B cell (primary cell): ENCODE measurements around the gene CHD1L. TPM values are rescaled to one million over a fixed set of nuclear protein-coding genes. Genes with fewer than 3 reads are reported as not detected.

ENCODE experiments used
- ATAC-seq: fragments of 200-7000 bp; cut with Tn5 transposase; one replicate; pipeline ENCODE4 v1.10.0; 2021; ENCODE audit warnings: low read depth, mild to moderate bottlenecking, moderate number of reproducible peaks, moderate library complexity
- CTCF ChIA-PET: fragments of 350-600 bp; sonication (Branson Sonifier 250); formaldehyde crosslinking; loops from one replicate; lab custom pipeline; 2021; ENCODE audit warnings: antibody characterized with exemption, inconsistent platforms; lab: Charles Lee
- POLR2A ChIA-PET: fragments of 350-600 bp; sonication (Branson Sonifier 250); formaldehyde crosslinking; loops from one replicate; lab custom pipeline; 2021; ENCODE audit warnings: antibody characterized with exemption; lab: Charles Lee
- DNase-seq: peaks from one replicate; pipeline ENCODE4 v3.0.0; 2013
- H2AFZ ChIP-seq: 2 replicates; pipeline ENCODE4 v1.6.1; 2012; ENCODE audit warnings: mild to moderate bottlenecking, low read depth, low read length; ENCODE audit not compliant: insufficient read depth, poor library complexity, severe bottlenecking
- H3K27ac ChIP-seq, 2 donors: 1 replicate in 1 of 2; 2 replicates in 1 of 2; pipeline ENCODE4 v1.5.1; 2012 to 2013; ENCODE audit warnings: low read length in 2 of 2, mild to moderate bottlenecking in 2 of 2, moderate library complexity in 1 of 2
- H3K27me3 ChIP-seq, 4 experiments: fragments of 200-600 bp in 1 of 4; sonication (generic) in 1 of 4; replicated peaks in 1 of 4; 1 replicate in 2 of 4; 2 replicates in 2 of 4; pipeline versions ENCODE4 v1.6.1 to v1.7.0; 2013 to 2016; ENCODE audit warnings: low read length in 3 of 4, mild to moderate bottlenecking in 2 of 4, mixed read lengths in 1 of 4, moderate library complexity in 1 of 4; ENCODE audit not compliant: insufficient read depth in 4 of 4, control insufficient read depth in 3 of 4; ENCODE audit errors: control extremely low read depth in 1 of 4
- H3K36me3 ChIP-seq, 2 experiments: replicated peaks in 1 of 2; 1 replicate in 1 of 2; 2 replicates in 1 of 2; pipeline versions ENCODE4 v1.6.1 to v1.7.1; 2013; ENCODE audit warnings: low read length in 1 of 2; ENCODE audit not compliant: insufficient read depth in 2 of 2, control insufficient read depth in 1 of 2; ENCODE audit errors: control extremely low read depth in 1 of 2, extremely low read depth in 1 of 2
- H3K4me1 ChIP-seq, 2 donors: fragments of 200-600 bp in 1 of 2; sonication (generic) in 1 of 2; 1 replicate in 1 of 2; 2 replicates in 1 of 2; pipeline versions ENCODE4 v1.5.1 to v1.6.1; 2013 to 2017; ENCODE audit warnings: low read length in 2 of 2; ENCODE audit not compliant: control insufficient read depth in 2 of 2, insufficient read depth in 2 of 2
- H3K4me2 ChIP-seq: replicated peaks from 2 replicates; pipeline ENCODE3; 2012; ENCODE audit warnings: mild to moderate bottlenecking, low read depth, low read length; ENCODE audit not compliant: poor library complexity, severe bottlenecking
- H3K4me3 ChIP-seq, 5 experiments: fragments of 200-600 bp in 1 of 5; sonication (generic) in 1 of 5; 1 replicate in 3 of 5; 2 replicates in 2 of 5; pipeline versions ENCODE4 v1.5.1 to v1.7.0; 2011 to 2016; ENCODE audit warnings: low read length in 4 of 5, mild to moderate bottlenecking in 4 of 5, low read depth in 2 of 5, control low read depth in 1 of 5, moderate library complexity in 1 of 5; ENCODE audit not compliant: insufficient read depth in 1 of 5; ENCODE audit errors: control extremely low read depth in 1 of 5, extremely low read depth in 1 of 5
- H3K79me2 ChIP-seq: fragments of 200-600 bp; sonication (generic); one replicate; pipeline ENCODE4 v1.6.0; 2016; ENCODE audit warnings: low read length; ENCODE audit not compliant: control insufficient read depth, insufficient read depth
- H3K9ac ChIP-seq: fragments of 200-600 bp; sonication (generic); 2 replicates; pipeline ENCODE4 v1.6.1; 2017; ENCODE audit warnings: mild to moderate bottlenecking, low read length, moderate library complexity
- H3K9me3 ChIP-seq, 3 donors: one replicate each; pipeline versions ENCODE4 v1.6.1 to v1.7.1; 2013; ENCODE audit warnings: low read length in 2 of 3; ENCODE audit not compliant: control insufficient read depth in 2 of 3, insufficient read depth in 1 of 3; ENCODE audit errors: control extremely low read depth in 1 of 3
- H4K20me1 ChIP-seq: 2 replicates; pipeline ENCODE4 v1.6.0; 2012; ENCODE audit warnings: mild to moderate bottlenecking, low read length; ENCODE audit not compliant: insufficient read depth, control insufficient read depth, poor library complexity, severe bottlenecking
- H3K27ac Mint-ChIP-seq: one replicate; pipeline ENCODE4 v1.8.0; 2021; ENCODE audit warnings: mixed read lengths
- H3K27me3 Mint-ChIP-seq: one replicate; pipeline ENCODE4 v1.8.0; 2021; ENCODE audit warnings: mixed read lengths
- H3K4me1 Mint-ChIP-seq: one replicate; pipeline ENCODE4 v1.8.0; 2021; ENCODE audit warnings: mixed read lengths
- H3K4me3 Mint-ChIP-seq: one replicate; pipeline ENCODE4 v1.8.0; 2021; ENCODE audit warnings: mixed read lengths
- H3K9me3 Mint-ChIP-seq: one replicate; pipeline ENCODE4 v1.8.0; 2022; ENCODE audit warnings: mixed read lengths; ENCODE audit not compliant: insufficient read depth
- EZH2 ChIP-seq: IDR thresholded peaks from 2 replicates; pipeline ENCODE4 v1.6.1; 2012; ENCODE audit warnings: borderline replicate concordance, low read depth, mild to moderate bottlenecking, moderate library complexity, low read length; ENCODE audit not compliant: insufficient read depth, poor library complexity, severe bottlenecking
- WGBS: methylation state at CpG from one replicate; pipeline ENCODE4 v1.1.5; 2013; ENCODE audit warnings: missing lambda C conversion rate; ENCODE audit not compliant: insufficient coverage; 5-methylcytosine and 5-hydroxymethylcytosine counted together
- intact Hi-C: fragments of 100-400 bp; cut with micrococcal nuclease; formaldehyde crosslinking; loops from one replicate; pipeline ENCODE4 v1.10.0; 2022
- polyA plus RNA-seq: library from polyadenylated mRNA; depleted of rRNA; stranded (reverse); fragments of >200 nt; gene quantifications from 2 replicates; pipeline ENCODE4 v1.2.3, GENCODE V29; 2012
- total RNA-seq, 2 donors: library from RNA; stranded (reverse); fragments of 120-200 nt in 1 of 2; gene quantifications; 1 replicate in 1 of 2; 2 replicates in 1 of 2; pipeline versions ENCODE4 v1.2.3 to v1.2.4, GENCODE V29; 2013 to 2022
- TF ChIP-seq, protein P1 (sequence below): fragments of 200-600 bp; IDR thresholded peaks from one replicate; pipeline ENCODE4 v1.8.0; 2022; ENCODE audit warnings: antibody characterized with exemption, mild to moderate bottlenecking

Gene CHD1L
- total and polyA plus RNA-seq, 2 donors (not counting 1 experiment from before 2014, with no cell fraction given): 32.4 to 54.6 TPM

DNA sequence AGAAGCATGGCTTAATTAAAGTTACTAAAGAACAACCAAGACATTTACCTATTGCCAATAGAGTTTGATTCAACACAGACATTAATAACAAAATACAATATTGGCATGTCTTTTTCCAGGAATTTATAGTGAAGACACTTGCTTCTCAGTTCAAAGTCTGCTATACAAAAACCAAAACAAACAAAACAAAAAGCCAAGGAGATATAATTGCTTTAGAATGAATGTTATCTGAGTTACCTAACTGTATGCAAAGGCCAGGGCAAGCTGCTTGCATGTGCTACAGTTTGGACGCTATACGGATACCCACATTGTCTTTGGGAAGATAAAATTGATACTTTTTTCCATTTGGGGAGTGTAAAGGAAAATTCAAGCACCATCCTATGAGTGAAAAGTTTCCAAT is 30.9 kb upstream of the CHD1L start:
- Mint-ChIP-seq H3K9me3 (no peaks in the 10 kb centered on the region), H3K4me1 (peaks cover 27% of the 10 kb centered on the region), H3K4me3 (no peak overlapping the region), H3K27ac (no peak overlapping the region), H3K27me3 (no peaks in the 10 kb centered on the region)
- H3K27ac ChIP-seq: no peak overlapping the region
- H3K36me3 ChIP-seq: peaks cover 0 to 2% of the 10 kb centered on the region in 2 experiments
- no peak overlapping the region for H3K4me2 ChIP-seq
- peaks cover 11% of the 10 kb centered on the region for H3K79me2 ChIP-seq
- POLR2A ChIA-PET: no interaction called here
- intact Hi-C loops: no loop called here
- DNase-seq (no peak), ATAC-seq (no peak)
- no peak overlapping the region for H3K4me3 ChIP-seq
- no peaks in the 10 kb centered on the region for H4K20me1 ChIP-seq
- no peak overlapping the region for H3K9ac ChIP-seq
- no peaks in the 10 kb centered on the region for H3K27me3 ChIP-seq
- WGBS: 100% methylated on average over 2 of the region's 2 CpGs
- H3K9me3 ChIP-seq: no peaks in the 10 kb centered on the region
- peaks cover 11 to 24% of the 10 kb centered on the region in 2 donors for H3K4me1 ChIP-seq
- no peak overlapping the region for H2AFZ ChIP-seq
- CTCF ChIA-PET: no interaction called here
- TF ChIP-seq, protein P1, sequence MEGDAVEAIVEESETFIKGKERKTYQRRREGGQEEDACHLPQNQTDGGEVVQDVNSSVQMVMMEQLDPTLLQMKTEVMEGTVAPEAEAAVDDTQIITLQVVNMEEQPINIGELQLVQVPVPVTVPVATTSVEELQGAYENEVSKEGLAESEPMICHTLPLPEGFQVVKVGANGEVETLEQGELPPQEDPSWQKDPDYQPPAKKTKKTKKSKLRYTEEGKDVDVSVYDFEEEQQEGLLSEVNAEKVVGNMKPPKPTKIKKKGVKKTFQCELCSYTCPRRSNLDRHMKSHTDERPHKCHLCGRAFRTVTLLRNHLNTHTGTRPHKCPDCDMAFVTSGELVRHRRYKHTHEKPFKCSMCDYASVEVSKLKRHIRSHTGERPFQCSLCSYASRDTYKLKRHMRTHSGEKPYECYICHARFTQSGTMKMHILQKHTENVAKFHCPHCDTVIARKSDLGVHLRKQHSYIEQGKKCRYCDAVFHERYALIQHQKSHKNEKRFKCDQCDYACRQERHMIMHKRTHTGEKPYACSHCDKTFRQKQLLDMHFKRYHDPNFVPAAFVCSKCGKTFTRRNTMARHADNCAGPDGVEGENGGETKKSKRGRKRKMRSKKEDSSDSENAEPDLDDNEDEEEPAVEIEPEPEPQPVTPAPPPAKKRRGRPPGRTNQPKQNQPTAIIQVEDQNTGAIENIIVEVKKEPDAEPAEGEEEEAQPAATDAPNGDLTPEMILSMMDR: no peak
- no peak for TF ChIP-seq EZH2

DNA sequence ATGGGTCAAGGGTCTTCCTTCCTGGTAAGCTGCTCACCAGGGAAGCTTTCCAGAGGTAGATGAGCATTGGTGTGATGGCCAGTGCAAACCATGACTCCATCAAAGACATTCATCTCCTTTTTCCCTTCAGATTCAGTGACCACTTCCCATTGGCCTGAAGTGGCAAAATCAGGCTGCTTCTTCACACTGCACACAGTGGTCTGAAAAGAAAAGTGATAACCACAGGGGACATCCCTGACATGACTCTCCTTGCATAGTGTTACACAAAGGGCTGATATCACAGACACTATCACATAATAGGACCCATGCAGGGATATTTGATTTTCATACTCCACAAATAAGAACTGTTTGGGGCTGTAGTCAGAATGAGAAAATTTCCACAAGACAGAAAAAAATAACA is 29.2 kb upstream of the CHD1L start:
- H3K36me3 ChIP-seq: peaks cover 0 to 2% of the 10 kb centered on the region in 2 experiments
- H3K4me2 ChIP-seq: peak overlapping the region; percentile 29
- no peak overlapping the region for H3K4me3 ChIP-seq
- H3K4me1 Mint-ChIP-seq: peaks cover 27% of the 10 kb centered on the region
- H3K27me3 Mint-ChIP-seq: no peaks in the 10 kb centered on the region
- DNase-seq: no peak
- H3K9me3 Mint-ChIP-seq: no peaks in the 10 kb centered on the region
- no peak overlapping the region for H3K9ac ChIP-seq
- peaks cover 11% of the 10 kb centered on the region for H3K79me2 ChIP-seq
- ChIA-PET POLR2A (no interaction called here), CTCF (no interaction called here)
- ATAC-seq: no peak
- intact Hi-C loops: no loop called here
- H3K27me3 ChIP-seq: no peaks in the 10 kb centered on the region
- H2AFZ ChIP-seq: no peak overlapping the region
- no peaks in the 10 kb centered on the region for H3K9me3 ChIP-seq
- no peak overlapping the region for H3K27ac ChIP-seq
- H3K4me1 ChIP-seq: peaks cover 11 to 24% of the 10 kb centered on the region in 2 donors
- no peak overlapping the region for H3K27ac Mint-ChIP-seq
- no peak overlapping the region for H3K4me3 Mint-ChIP-seq
- H4K20me1 ChIP-seq: no peaks in the 10 kb centered on the region
- TF ChIP-seq EZH2: no peak
- TF ChIP-seq, protein P1: no peak
